Measurements from ENCODE around the gene DECR2. TPM values are rescaled to one million over a fixed set of nuclear protein-coding genes. Genes with fewer than 3 reads are reported as not detected.

Gene DECR2
- total RNA-seq, 1 experiment from 2014 or later = 52.6 TPM

DNA sequence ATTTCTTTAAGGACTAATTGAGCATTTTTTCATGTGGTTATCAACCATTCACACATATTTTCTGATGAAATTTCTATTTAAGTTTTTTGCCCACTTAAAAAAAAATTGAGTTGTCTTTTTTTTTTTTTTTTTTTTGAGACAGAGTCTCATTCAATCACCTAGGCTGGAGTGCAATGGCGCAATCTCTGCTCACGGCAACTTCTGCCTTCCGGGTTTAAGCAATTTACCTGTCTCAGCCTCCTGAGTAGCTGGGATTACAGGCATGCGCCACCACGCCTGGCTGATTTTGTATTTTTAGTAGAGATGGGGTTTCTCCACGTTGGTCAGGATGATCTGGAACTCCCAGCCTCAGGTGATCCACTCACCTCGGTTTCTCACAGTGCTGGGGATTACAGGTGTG lies 58.1 kb downstream of the DECR2 start:
- Mint-ChIP-seq H3K9me3 (ENCODE audit: unreplicated experiment) (no peaks in the 10 kb centered on the region), H3K27me3 (ENCODE audit: insufficient read depth, unreplicated experiment) (no peaks in the 10 kb centered on the region), H3K4me3 (ENCODE audit: unreplicated experiment) (no peak overlapping the region), H3K36me3 (ENCODE audit: insufficient read depth, unreplicated experiment) (no peaks in the 10 kb centered on the region), H3K4me1 (ENCODE audit: low read depth, unreplicated experiment) (peaks cover 5% of the 10 kb centered on the region), H3K27ac (ENCODE audit: unreplicated experiment) (no peak overlapping the region)
- Histone ChIP-seq H3K36me3 (ENCODE audit: control insufficient read depth, insufficient read depth, low read length) (no peaks in the 10 kb centered on the region), H3K4me3 (ENCODE audit: low read depth, low read length) (no peak overlapping the region), H3K27me3 (replicated peaks; ENCODE audit: control insufficient read depth, insufficient read depth, low read length) (no peaks in the 10 kb centered on the region), H3K4me1 (peaks cover 14% of the 10 kb centered on the region), H3K9me3 (no peaks in the 10 kb centered on the region)
- no TSS peak for BruUV-seq (replicated peaks)
- intact Hi-C loops (cut with micrococcal nuclease; ENCODE audit: unreplicated experiment) = no loop called here
- TF ChIP-seq, protein P1, sequence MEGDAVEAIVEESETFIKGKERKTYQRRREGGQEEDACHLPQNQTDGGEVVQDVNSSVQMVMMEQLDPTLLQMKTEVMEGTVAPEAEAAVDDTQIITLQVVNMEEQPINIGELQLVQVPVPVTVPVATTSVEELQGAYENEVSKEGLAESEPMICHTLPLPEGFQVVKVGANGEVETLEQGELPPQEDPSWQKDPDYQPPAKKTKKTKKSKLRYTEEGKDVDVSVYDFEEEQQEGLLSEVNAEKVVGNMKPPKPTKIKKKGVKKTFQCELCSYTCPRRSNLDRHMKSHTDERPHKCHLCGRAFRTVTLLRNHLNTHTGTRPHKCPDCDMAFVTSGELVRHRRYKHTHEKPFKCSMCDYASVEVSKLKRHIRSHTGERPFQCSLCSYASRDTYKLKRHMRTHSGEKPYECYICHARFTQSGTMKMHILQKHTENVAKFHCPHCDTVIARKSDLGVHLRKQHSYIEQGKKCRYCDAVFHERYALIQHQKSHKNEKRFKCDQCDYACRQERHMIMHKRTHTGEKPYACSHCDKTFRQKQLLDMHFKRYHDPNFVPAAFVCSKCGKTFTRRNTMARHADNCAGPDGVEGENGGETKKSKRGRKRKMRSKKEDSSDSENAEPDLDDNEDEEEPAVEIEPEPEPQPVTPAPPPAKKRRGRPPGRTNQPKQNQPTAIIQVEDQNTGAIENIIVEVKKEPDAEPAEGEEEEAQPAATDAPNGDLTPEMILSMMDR (IDR thresholded peaks at IDR 0.05; ENCODE audit: insufficient read depth in 1 of 2, low read depth in 1 of 2, low read length in 1 of 2, severe bottlenecking in 1 of 2, unreplicated experiment in 1 of 2) = no peak
- DNase-seq = no peak
- POLR2A ChIA-PET = no interaction called here
- CTCF ChIA-PET = no interaction called here

DNA sequence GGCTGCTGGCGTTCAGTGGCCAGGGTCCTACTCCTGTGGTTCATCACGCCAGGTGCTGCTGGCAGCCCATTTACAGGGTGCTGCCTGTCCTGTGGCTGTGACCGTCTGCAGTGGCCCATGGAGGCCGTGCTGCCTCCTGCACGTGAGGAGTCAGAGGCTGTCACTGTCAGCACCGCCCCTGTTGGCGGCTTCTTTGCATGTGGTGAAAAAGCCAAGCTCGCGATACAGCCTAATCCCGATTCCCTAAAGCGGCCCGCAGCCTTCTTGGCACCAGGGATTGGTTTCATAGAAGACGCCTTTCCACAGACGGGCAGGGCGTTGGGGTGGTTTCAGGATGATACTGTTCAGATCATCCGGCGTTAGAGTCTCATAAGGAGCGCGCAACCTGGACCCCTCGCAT lies 59.1 kb downstream of the DECR2 start:
- Histone ChIP-seq H3K9me3 (no peaks in the 10 kb centered on the region), H3K27me3 (replicated peaks; ENCODE audit: control insufficient read depth, insufficient read depth, low read length) (no peaks in the 10 kb centered on the region), H3K4me1 (peaks cover 14% of the 10 kb centered on the region), H3K36me3 (ENCODE audit: control insufficient read depth, insufficient read depth, low read length) (no peaks in the 10 kb centered on the region), H3K4me3 (ENCODE audit: low read depth, low read length) (no peak overlapping the region)
- Mint-ChIP-seq H3K27me3 (ENCODE audit: insufficient read depth, unreplicated experiment) (no peaks in the 10 kb centered on the region), H3K27ac (ENCODE audit: unreplicated experiment) (no peak overlapping the region), H3K36me3 (ENCODE audit: insufficient read depth, unreplicated experiment) (no peaks in the 10 kb centered on the region), H3K9me3 (ENCODE audit: unreplicated experiment) (no peaks in the 10 kb centered on the region), H3K4me1 (ENCODE audit: low read depth, unreplicated experiment) (peaks cover 5% of the 10 kb centered on the region), H3K4me3 (ENCODE audit: unreplicated experiment) (no peak overlapping the region)
- TF ChIP-seq, protein P1 (IDR thresholded peaks at IDR 0.05; ENCODE audit: insufficient read depth in 1 of 2, low read depth in 1 of 2, low read length in 1 of 2, severe bottlenecking in 1 of 2, unreplicated experiment in 1 of 2) = no peak
- BruUV-seq (replicated peaks) = no TSS peak
- intact Hi-C loops (cut with micrococcal nuclease; ENCODE audit: unreplicated experiment) = no loop called here
- CTCF ChIA-PET = no interaction called here
- POLR2A ChIA-PET = no interaction called here
- no peak for DNase-seq

Other genes starting within 250 kb of the DECR2 start
- gene HBZ, start 249.2 kb upstream of the DECR2 start, total RNA-seq (2022) = not detected in 2 replicates
- gene HBM, start 235.9 kb upstream of the DECR2 start, total RNA-seq (2022) = not detected in 2 replicates
- gene HBA2, start 229.0 kb upstream of the DECR2 start, total RNA-seq (2022) = 2.1 TPM in 1 of 2 replicates, not detected in the other
- gene HBA1, start 225.2 kb upstream of the DECR2 start, total RNA-seq (2022) = 3.6 and 8.6 TPM in 2 replicates
- 7.0 and 9.2 TPM in 2 replicates for gene HBQ1, start 221.4 kb upstream of the DECR2 start, total RNA-seq (2022)
- 80.7 and 86.1 TPM in 2 replicates for gene LUC7L, start 172.4 kb upstream of the DECR2 start, total RNA-seq (2022)
- 71.7 and 77.7 TPM in 2 replicates for gene FAM234A, start 167.1 kb upstream of the DECR2 start, total RNA-seq (2022)
- 5.3 and 8.9 TPM in 2 replicates for gene RGS11, start 125.9 kb upstream of the DECR2 start, total RNA-seq (2022)
- gene ARHGDIG, start 121.3 kb upstream of the DECR2 start, total RNA-seq (2022) = 1.9 and 2.1 TPM in 2 replicates
- gene PDIA2, start 118.7 kb upstream of the DECR2 start, total RNA-seq (2022) = 0.28 and 0.41 TPM in 2 replicates
- 29.7 and 34.5 TPM in 2 replicates for gene AXIN1, start 49.2 kb upstream of the DECR2 start, total RNA-seq (2022)
- 82.4 and 91.2 TPM in 2 replicates for gene MRPL28, start 31.3 kb upstream of the DECR2 start, total RNA-seq (2022)
- gene PGAP6, start 19.9 kb upstream of the DECR2 start, total RNA-seq (2022) = 85.5 and 87.1 TPM in 2 replicates
- 140 and 150 TPM in 2 replicates for gene NME4, start 4.7 kb upstream of the DECR2 start, total RNA-seq (2022)
- gene RAB11FIP3, start 23.8 kb downstream of the DECR2 start, total RNA-seq (2022) = 31.3 and 35.8 TPM in 2 replicates
- gene CAPN15, start 125.8 kb downstream of the DECR2 start, total RNA-seq (2022) = 85.3 and 87.9 TPM in 2 replicates
- 0.14 TPM in 1 of 2 replicates, not detected in the other for gene PRR35, start 158.5 kb downstream of the DECR2 start, total RNA-seq (2022)
- not detected in 2 replicates for gene NHLRC4, start 165.1 kb downstream of the DECR2 start, total RNA-seq (2022)
- gene PIGQ, start 168.1 kb downstream of the DECR2 start, total RNA-seq (2022) = 45.3 and 45.8 TPM in 2 replicates
- gene RAB40C, start 188.2 kb downstream of the DECR2 start, total RNA-seq (2022) = 18.7 and 19.1 TPM in 2 replicates
- gene WFIKKN1, start 229.1 kb downstream of the DECR2 start, total RNA-seq (2022) = 0.39 and 0.54 TPM in 2 replicates
- 67.1 and 67.4 TPM in 2 replicates for gene METTL26, start 234.4 kb downstream of the DECR2 start, total RNA-seq (2022)
- gene MCRIP2, start 239.9 kb downstream of the DECR2 start, total RNA-seq (2022) = 33.0 and 40.7 TPM in 2 replicates
- gene WDR90, start 247.5 kb downstream of the DECR2 start, total RNA-seq (2022) = 57.8 and 60.9 TPM in 2 replicates